Measurements from ENCODE around the gene INPP5F. TPM values are rescaled to one million over a fixed set of nuclear protein-coding genes. Genes with fewer than 3 reads are reported as not detected.
A peak's percentile ranks its signal among the peaks of the same experiment; 100 is the strongest.

Gene INPP5F
- total and polyA plus RNA-seq, 2 experiments from 2014 or later: 8.5 to 10.9 TPM

DNA sequence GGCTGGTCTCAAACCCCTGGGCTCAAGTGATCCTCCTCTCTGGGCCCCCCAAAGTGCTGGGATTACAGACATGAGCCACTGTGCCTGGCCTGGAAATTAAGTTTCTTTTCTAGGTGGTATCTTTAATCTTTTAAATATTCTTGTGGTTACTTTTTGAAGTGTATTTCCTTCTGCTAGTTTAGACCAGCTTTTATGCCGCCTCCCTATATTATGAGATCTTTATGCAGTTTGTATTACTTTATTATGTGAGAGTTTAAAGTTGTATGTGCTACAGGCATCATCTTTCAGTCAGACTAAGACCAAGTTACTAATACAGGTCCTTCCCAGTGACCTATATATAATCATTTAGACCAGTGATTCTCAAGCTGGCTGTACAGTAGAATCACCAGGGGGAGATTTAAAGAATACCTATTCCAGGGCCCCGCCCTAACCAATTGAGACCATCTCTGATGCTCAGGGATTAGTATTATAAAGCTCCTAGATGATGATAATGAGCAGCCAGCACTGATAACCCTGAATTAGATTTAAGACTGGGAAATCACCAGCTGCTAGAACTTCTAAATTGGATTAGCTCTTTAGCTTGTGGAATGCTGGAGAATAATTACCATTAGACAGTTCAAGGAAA lies 11.3 kb downstream of the INPP5F start:
- Histone ChIP-seq H3F3A (ENCODE audit: insufficient read depth) (peaks cover 18% of the 10 kb centered on the region; the same call in 1 of the 2 replicates), H3K4me2 (ENCODE audit: unreplicated experiment) (peak overlapping the region; percentile 67), H3K27ac (peak overlapping the region; percentile 44), H3K4me3 (0 out of 2 replicates have a peak overlapping the region, but pooled peaks have one; percentile 29), H3K4me1 (ENCODE audit: insufficient read depth) (peaks cover 27% of the 10 kb centered on the region), H2AFZ (peak overlapping the region; percentile 67), H3K79me2 (ENCODE audit: insufficient read depth) (peaks cover 26% of the 10 kb centered on the region), H3K9me3 (ENCODE audit: low read depth) (no peaks in the 10 kb centered on the region), H3K9me2 (ENCODE audit: insufficient read depth) (no peaks in the 10 kb centered on the region), H3K9ac (no peak overlapping the region), H3K27me3 (replicated peaks; ENCODE audit: insufficient read depth) (no peaks in the 10 kb centered on the region), H3K36me3 (ENCODE audit: low read depth) (no peaks in the 10 kb centered on the region), H4K20me1 (ENCODE audit: insufficient read depth) (no peaks in the 10 kb centered on the region)
- DNase-seq: no peak
- TF ChIP-seq EZH2phosphoT487 (IDR thresholded peaks at IDR 0.05; ENCODE audit: insufficient read depth, low read depth) (no peak), EZH2 (IDR thresholded peaks at IDR 0.05; ENCODE audit: insufficient read depth, poor library complexity, severe bottlenecking) (no peak)
- WGBS, 2 experiments (ENCODE audit: low coverage in 1 of 2, low lambda C conversion rate in 2 of 2, missing lambda C conversion rate in 2 of 2): 97 to 100% methylated on average over 2 of the region's 2 CpGs
- in situ Hi-C loops (cut with MboI): no loop called here

GRCh38 chr10:119737823-119738222 lies 12.0 kb downstream of the INPP5F start:
- 0 out of 2 replicates have a peak overlapping the region, but pooled peaks have one; percentile 29 for H3K4me3 ChIP-seq

GRCh38 chr10:119738962-119739361 lies 13.1 kb downstream of the INPP5F start:
- in situ Hi-C loops (cut with MboI): no loop called here

More at GRCh38 chr10:119737823-119738222, 12.0 kb downstream of the INPP5F start:
- Histone ChIP-seq H3K36me3 (ENCODE audit: low read depth) (no peaks in the 10 kb centered on the region), H3K27ac (peak overlapping the region; percentile 44), H3K9me2 (ENCODE audit: insufficient read depth) (no peaks in the 10 kb centered on the region), H3K79me2 (ENCODE audit: insufficient read depth) (peaks cover 26% of the 10 kb centered on the region), H3K4me1 (ENCODE audit: insufficient read depth) (peaks cover 27% of the 10 kb centered on the region), H3K9ac (peak overlapping the region; percentile 16; the same call in 1 of the 2 replicates), H2AFZ (peak overlapping the region; percentile 67), H3K4me2 (ENCODE audit: unreplicated experiment) (peak overlapping the region; percentile 67), H3K27me3 (replicated peaks; ENCODE audit: insufficient read depth) (no peaks in the 10 kb centered on the region), H3K9me3 (ENCODE audit: low read depth) (no peaks in the 10 kb centered on the region), H4K20me1 (ENCODE audit: insufficient read depth) (no peaks in the 10 kb centered on the region), H3F3A (ENCODE audit: insufficient read depth) (peaks cover 18% of the 10 kb centered on the region; the same call in 1 of the 2 replicates)
- WGBS, 2 experiments (ENCODE audit: low coverage in 1 of 2, low lambda C conversion rate in 2 of 2, missing lambda C conversion rate in 2 of 2): 32 to 38% methylated on average over 1 of the region's 1 CpG
- TF ChIP-seq EZH2phosphoT487 (IDR thresholded peaks at IDR 0.05; ENCODE audit: insufficient read depth, low read depth): no peak
- no peak for TF ChIP-seq EZH2 (IDR thresholded peaks at IDR 0.05; ENCODE audit: insufficient read depth, poor library complexity, severe bottlenecking)
- peak; percentile 88 for DNase-seq
- in situ Hi-C loops (cut with MboI): no loop called here

GRCh38 chr10:119740096-119740495 lies 14.2 kb downstream of the INPP5F start:
- WGBS, 2 experiments (ENCODE audit: low coverage in 1 of 2, low lambda C conversion rate in 2 of 2, missing lambda C conversion rate in 2 of 2): 96 to 100% methylated on average over 3 of the region's 3 CpGs
- no peaks in the 10 kb centered on the region for H3K27me3 ChIP-seq (replicated peaks; ENCODE audit: insufficient read depth)
- in situ Hi-C loops (cut with MboI): loop anchor here (10.0 kb wide), 1 partner anchor 115 kb away; no protein-coding TSS in a partner anchor
- no peak overlapping the region for H2AFZ ChIP-seq
- peaks cover 26% of the 10 kb centered on the region for H3K79me2 ChIP-seq (ENCODE audit: insufficient read depth)
- H3K9me3 ChIP-seq (ENCODE audit: low read depth): no peaks in the 10 kb centered on the region
- peaks cover 21% of the 10 kb centered on the region for H3K4me1 ChIP-seq (ENCODE audit: insufficient read depth)
- peaks cover 7% of the 10 kb centered on the region; the same call in 1 of the 2 replicates for H3F3A ChIP-seq (ENCODE audit: insufficient read depth)
- DNase-seq: no peak
- H3K9ac ChIP-seq: no peak overlapping the region
- H4K20me1 ChIP-seq (ENCODE audit: insufficient read depth): no peaks in the 10 kb centered on the region
- H3K27ac ChIP-seq: no peak overlapping the region
- H3K36me3 ChIP-seq (ENCODE audit: low read depth): no peaks in the 10 kb centered on the region
- no peak overlapping the region for H3K4me3 ChIP-seq
- TF ChIP-seq EZH2phosphoT487 (IDR thresholded peaks at IDR 0.05; ENCODE audit: insufficient read depth, low read depth) (no peak), EZH2 (IDR thresholded peaks at IDR 0.05; ENCODE audit: insufficient read depth, poor library complexity, severe bottlenecking) (no peak)
- no peak overlapping the region for H3K4me2 ChIP-seq (ENCODE audit: unreplicated experiment)
- H3K9me2 ChIP-seq (ENCODE audit: insufficient read depth): no peaks in the 10 kb centered on the region

More at GRCh38 chr10:119738962-119739361, 13.1 kb downstream of the INPP5F start:
- no peaks in the 10 kb centered on the region for H4K20me1 ChIP-seq (ENCODE audit: insufficient read depth)
- H3K27ac ChIP-seq: no peak overlapping the region
- H3K4me1 ChIP-seq (ENCODE audit: insufficient read depth): peaks cover 27% of the 10 kb centered on the region
- peaks cover 26% of the 10 kb centered on the region for H3K79me2 ChIP-seq (ENCODE audit: insufficient read depth)
- no peak for DNase-seq
- H3K27me3 ChIP-seq (replicated peaks; ENCODE audit: insufficient read depth): no peaks in the 10 kb centered on the region
- H3K9me3 ChIP-seq (ENCODE audit: low read depth): no peaks in the 10 kb centered on the region
- H3K4me3 ChIP-seq: no peak overlapping the region
- no peak overlapping the region for H3K4me2 ChIP-seq (ENCODE audit: unreplicated experiment)
- H3K36me3 ChIP-seq (ENCODE audit: low read depth): no peaks in the 10 kb centered on the region
- H3K9me2 ChIP-seq (ENCODE audit: insufficient read depth): no peaks in the 10 kb centered on the region
- WGBS, 2 experiments (ENCODE audit: low coverage in 1 of 2, low lambda C conversion rate in 2 of 2, missing lambda C conversion rate in 2 of 2): 73 to 91% methylated on average over 1 of the region's 1 CpG
- peak overlapping the region; percentile 67; the same call in 1 of the 2 replicates for H2AFZ ChIP-seq
- TF ChIP-seq EZH2 (IDR thresholded peaks at IDR 0.05; ENCODE audit: insufficient read depth, poor library complexity, severe bottlenecking) (no peak), EZH2phosphoT487 (IDR thresholded peaks at IDR 0.05; ENCODE audit: insufficient read depth, low read depth) (no peak)
- H3F3A ChIP-seq (ENCODE audit: insufficient read depth): peaks cover 18% of the 10 kb centered on the region; the same call in 1 of the 2 replicates
- no peak overlapping the region for H3K9ac ChIP-seq
